GM12801 (cell line): ENCODE measurements around the gene SELENOO.

ENCODE experiments used
- TF ChIP-seq, protein P1 (sequence below): IDR thresholded peaks from one replicate; pipeline ENCODE4 v1.5.1; 2011; ENCODE audit warnings: control low read depth; ENCODE audit not compliant: insufficient read length; ENCODE audit errors: extremely low read depth

The SELENOO gene

DNA sequence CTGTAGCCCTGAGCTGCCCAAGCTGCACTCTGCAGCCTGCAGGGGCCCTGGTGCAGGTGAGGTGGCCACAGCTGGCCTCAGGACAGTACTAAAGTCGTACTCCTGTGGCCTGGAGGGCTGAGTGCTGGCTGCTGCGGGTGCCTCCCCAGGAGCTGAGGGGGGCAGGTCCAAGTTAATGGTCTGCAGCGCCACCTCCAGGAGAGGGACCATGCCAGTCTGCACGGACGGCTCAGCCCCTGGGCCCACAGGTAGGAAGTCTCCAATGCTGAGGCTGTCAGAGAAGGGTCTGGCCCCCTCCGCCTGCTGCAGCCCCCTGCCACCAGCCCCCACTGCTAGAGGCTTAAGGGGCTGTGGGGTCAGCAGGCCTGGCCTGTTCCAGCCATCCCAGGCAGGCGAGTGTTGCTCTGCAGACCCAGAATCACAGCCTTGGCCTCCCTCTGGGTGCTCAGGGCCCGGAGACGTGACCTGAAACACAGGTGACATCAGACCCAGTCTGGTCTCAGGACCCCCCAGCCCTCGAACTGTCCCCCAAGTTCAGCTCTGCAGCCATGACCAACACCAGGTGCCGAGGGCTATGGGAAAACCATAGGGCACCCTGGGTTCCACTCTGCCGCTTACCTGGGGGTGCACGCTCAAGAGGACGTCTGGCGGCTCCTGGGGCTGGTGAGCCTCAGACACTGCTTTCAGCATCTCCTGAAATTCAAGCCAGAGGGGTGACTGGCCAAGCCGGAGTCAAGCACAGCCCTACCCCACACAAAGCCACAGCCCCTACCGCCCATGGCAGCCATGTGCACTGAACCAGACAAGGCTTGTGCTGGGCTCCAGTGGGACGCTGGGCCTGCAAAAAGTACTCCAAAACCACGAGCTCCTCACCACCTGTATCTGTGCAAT lies 20.8 kb downstream of the SELENOO start:
- TF ChIP-seq, protein P1, sequence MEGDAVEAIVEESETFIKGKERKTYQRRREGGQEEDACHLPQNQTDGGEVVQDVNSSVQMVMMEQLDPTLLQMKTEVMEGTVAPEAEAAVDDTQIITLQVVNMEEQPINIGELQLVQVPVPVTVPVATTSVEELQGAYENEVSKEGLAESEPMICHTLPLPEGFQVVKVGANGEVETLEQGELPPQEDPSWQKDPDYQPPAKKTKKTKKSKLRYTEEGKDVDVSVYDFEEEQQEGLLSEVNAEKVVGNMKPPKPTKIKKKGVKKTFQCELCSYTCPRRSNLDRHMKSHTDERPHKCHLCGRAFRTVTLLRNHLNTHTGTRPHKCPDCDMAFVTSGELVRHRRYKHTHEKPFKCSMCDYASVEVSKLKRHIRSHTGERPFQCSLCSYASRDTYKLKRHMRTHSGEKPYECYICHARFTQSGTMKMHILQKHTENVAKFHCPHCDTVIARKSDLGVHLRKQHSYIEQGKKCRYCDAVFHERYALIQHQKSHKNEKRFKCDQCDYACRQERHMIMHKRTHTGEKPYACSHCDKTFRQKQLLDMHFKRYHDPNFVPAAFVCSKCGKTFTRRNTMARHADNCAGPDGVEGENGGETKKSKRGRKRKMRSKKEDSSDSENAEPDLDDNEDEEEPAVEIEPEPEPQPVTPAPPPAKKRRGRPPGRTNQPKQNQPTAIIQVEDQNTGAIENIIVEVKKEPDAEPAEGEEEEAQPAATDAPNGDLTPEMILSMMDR = no peak

DNA sequence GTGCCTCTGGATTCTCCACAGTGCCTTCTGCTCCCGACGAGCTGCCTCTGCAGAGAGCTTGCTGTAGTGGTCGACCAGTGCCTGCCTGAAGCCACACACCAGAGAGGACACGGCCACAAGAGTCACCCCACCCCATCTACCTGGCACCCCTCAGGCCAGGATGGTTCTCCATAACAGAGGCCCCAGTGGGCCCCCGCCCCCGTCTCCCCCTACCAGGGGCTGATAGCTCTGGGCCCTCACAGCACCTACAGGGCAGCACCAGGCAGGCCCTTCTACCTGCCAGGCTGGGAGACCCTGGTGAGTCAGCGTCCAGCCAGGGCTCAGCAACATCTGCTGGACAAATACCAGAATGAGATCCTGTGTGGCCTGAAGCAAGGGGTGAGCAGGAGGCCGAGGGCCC lies 21.7 kb downstream of the SELENOO start:
- TF ChIP-seq, protein P1 = no peak

DNA sequence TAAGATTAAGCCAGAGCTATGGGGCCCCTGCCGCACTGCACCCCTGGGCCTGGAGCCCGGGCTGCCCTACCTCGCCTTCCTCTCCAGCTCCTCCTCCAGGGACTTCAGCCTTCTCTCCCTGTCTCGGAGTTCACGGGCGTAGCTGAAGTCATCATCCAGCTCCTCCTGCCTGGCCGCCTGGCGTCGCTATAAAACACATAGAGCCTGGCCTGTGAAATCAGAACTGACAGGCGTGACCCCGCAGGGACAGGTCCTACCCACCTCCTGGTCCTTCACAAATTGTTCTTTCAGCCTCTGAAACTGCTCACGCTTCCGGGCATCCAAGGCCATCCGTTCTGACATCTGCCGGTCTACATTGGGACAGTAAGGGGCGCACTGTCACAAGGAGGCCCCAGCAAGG lies 23.3 kb downstream of the SELENOO start:
- TF ChIP-seq, protein P1 = no peak

DNA sequence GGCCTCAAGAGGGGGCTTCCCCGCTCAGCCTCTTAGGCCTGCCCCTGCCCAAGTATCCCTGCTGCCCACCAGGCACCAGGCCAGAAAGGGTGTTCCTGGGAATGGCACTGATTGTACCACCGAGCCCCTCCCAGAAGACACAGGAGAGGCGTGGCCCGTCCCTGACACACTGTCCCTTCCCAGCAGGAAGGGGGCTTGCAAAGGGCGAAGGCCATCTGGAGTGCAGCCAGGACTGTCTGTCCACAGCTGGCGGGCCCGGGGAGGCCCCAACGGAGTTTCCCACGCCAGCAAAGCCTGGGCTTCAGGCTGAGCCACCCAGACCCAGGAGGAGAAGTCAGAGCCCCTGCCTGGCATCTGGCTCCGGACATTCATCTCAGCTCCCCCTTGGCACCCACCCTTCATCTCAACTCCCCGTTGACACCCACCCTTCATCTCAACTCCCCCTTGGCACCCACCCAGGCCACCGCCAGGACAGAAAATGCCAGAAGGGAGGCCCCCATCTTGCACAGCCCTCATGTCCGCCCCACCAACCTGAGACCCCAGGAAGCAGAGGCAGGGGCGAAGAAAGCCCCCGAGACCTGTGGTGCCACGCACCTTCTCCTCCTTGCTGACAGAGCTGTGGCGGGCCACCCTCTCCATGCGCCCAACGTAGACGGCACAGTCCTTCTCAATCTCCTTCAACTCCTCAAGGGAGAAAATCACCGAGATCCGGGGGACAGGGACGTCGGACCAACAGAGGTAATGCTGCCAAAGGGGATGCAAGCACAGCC lies 24.6 kb downstream of the SELENOO start:
- TF ChIP-seq, protein P1 = no peak

DNA sequence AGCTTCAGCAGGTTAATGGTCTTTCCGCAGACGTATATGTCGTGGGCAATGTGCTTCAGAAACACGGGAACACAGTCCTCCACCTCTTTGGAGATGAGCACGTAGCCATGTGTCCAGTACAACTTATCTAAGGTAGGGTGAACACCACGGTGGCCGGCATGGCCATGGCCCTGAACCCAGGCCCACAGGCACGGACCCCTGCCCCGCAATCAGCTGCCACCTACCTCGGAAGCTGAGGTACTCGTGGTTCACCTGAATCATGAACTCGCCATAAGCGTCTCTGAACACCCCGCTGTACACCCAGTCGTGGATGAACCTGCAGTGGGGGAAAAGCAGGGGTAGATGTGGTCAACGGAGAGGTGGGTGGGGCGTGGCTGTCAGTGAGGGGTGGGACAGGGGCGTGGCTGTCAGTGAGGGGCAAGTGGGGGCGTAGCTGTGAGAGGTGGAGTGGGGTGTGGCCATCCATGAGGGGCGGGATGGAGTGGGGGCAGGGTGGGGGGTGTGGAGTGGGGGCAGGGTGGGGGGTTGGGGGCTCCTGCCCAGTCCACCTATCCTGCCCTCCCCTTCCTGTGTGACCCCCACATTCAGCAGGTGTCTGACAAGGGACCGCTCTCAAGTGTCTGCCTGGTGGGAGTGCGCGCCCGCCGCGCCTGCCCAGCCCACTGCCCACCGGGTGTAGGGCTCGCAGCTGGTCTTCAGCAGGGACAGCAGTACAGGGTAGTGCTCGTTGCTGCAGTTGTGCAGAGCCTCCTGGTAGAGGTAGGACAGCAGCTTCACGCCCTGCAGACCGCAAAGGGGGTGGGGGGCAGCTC lies 25.5 kb downstream of the SELENOO start:
- TF ChIP-seq, protein P1 = no peak

DNA sequence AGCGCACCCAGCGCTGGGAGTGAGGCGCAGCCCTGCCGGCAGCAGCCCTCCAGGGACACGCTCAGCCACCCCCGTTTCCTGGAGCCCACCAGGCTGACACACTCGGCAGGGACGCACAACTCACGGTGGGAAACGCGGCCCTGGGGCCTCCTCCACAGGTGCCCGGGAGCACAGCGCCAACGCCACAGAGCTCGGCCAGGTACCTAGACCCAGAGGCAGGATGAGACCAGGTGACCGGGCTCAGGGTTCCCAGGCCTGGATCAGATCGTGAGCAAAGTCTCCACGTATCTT lies 26.0 kb downstream of the SELENOO start:
- TF ChIP-seq, protein P1 = no peak
